SK-N-SH (cell line): ENCODE results near the gene CEACAM19. TPM values are rescaled to one million over a fixed set of nuclear protein-coding genes. Genes with fewer than 3 reads are reported as not detected.
"Not testable (repeated sequence)": the region's sequence is repeated elsewhere in the genome, so short reads cannot be mapped to it uniquely, and the experiment has no call there.

Source experiments
- CTCF ChIA-PET: fragments of 300-600, 350-600 bp; formaldehyde crosslinking; extraction: SDS; loops from one replicate; lab custom pipeline; 2021; lab: Yijun Ruan, JAX
- POLR2A ChIA-PET: fragments of 350-600 bp; sonication (Branson Sonifier 250); formaldehyde crosslinking; extraction: SDS; loops from one replicate; lab custom pipeline; 2020; ENCODE audit warnings: antibody characterized with exemption, inconsistent platforms; lab: Yijun Ruan, JAX
- DNase-seq: peaks from one replicate; pipeline ENCODE4 v3.0.0; 2012
- H2AFZ ChIP-seq: fragments of 200-600 bp; sonication (generic); 2 replicates; pipeline ENCODE4 v1.8.1; 2016; ENCODE audit warnings: antibody characterized with exemption, mild to moderate bottlenecking, low read depth
- H3F3A ChIP-seq: fragments of 200-600 bp; sonication (generic); replicated peaks from 2 replicates; pipeline ENCODE3; 2016; ENCODE audit warnings: antibody characterized with exemption, mild to moderate bottlenecking; ENCODE audit not compliant: insufficient read depth
- H3K27ac ChIP-seq, 2 experiments: fragments of 200-500 bp in 1 of 2; fragments of 200-600 bp in 1 of 2; sonication (Bioruptor generic) in 1 of 2; sonication (generic), shearing (Covaris generic) in 1 of 2; 2 replicates each; pipeline versions ENCODE4 v1.5.1 to v1.6.1; 2014 to 2016; ENCODE audit warnings: low read depth in 2 of 2, inconsistent platforms in 1 of 2, low read length in 1 of 2, mild to moderate bottlenecking in 1 of 2, mixed read lengths in 1 of 2
- H3K27me3 ChIP-seq: fragments of 200-600 bp; sonication (generic), shearing (Covaris generic); 2 replicates; pipeline ENCODE4 v1.6.1; 2016; ENCODE audit warnings: mixed run types; ENCODE audit not compliant: insufficient read depth
- H3K36me3 ChIP-seq, 2 experiments: fragments of 200-500 bp in 1 of 2; fragments of 200-600 bp in 1 of 2; sonication (Bioruptor generic) in 1 of 2; sonication (generic) in 1 of 2; replicated peaks in 1 of 2; 2 replicates each; pipeline versions ENCODE3 to v1.5.1; 2014 to 2016; ENCODE audit warnings: low read length in 1 of 2, mild to moderate bottlenecking in 1 of 2; ENCODE audit not compliant: insufficient read depth in 2 of 2, control insufficient read depth in 1 of 2
- H3K4me1 ChIP-seq, 2 experiments: fragments of 200-500 bp in 1 of 2; fragments of 200-600 bp in 1 of 2; sonication (Bioruptor generic) in 1 of 2; sonication (generic), shearing (Covaris generic) in 1 of 2; 2 replicates each; pipeline versions ENCODE4 v1.5.1 to v1.6.1; 2014 to 2016; ENCODE audit warnings: low read depth in 1 of 2, low read length in 1 of 2, mixed run types in 1 of 2; ENCODE audit not compliant: insufficient read depth in 2 of 2, control insufficient read depth in 1 of 2
- H3K4me2 ChIP-seq: fragments of 200-600 bp; sonication (generic), shearing (Covaris generic); 2 replicates; pipeline ENCODE4 v1.6.1; 2017; ENCODE audit warnings: mixed run types
- H3K4me3 ChIP-seq, 2 experiments: fragments of 200-500 bp in 1 of 2; fragments of 200-600 bp in 1 of 2; sonication (Bioruptor generic) in 1 of 2; sonication (generic), shearing (Covaris generic) in 1 of 2; 2 replicates each; pipeline versions ENCODE4 v1.5.1 to v1.8.1; 2014 to 2016; ENCODE audit warnings: low read depth in 2 of 2, inconsistent platforms in 1 of 2, low read length in 1 of 2, mild to moderate bottlenecking in 1 of 2, mixed read lengths in 1 of 2, moderate library complexity in 1 of 2
- H3K79me2 ChIP-seq: fragments of 200-600 bp; sonication (generic); 2 replicates; pipeline ENCODE4 v1.8.1; 2017; ENCODE audit warnings: mild to moderate bottlenecking; ENCODE audit not compliant: insufficient read depth
- H3K9ac ChIP-seq: fragments of 200-600 bp; sonication (generic); 2 replicates; pipeline ENCODE4 v1.6.1; 2017; ENCODE audit warnings: mixed run types
- H3K9me2 ChIP-seq: fragments of 200-600 bp; sonication (generic); 2 replicates; pipeline ENCODE4 v1.6.1; 2017; ENCODE audit warnings: mixed run types
- H3K9me3 ChIP-seq: fragments of 200-600 bp; sonication (generic); 2 replicates; pipeline ENCODE4 v1.6.1; 2017; ENCODE audit warnings: mixed run types, mild to moderate bottlenecking, moderate library complexity
- H4K20me1 ChIP-seq: fragments of 200-600 bp; sonication (generic); 2 replicates; pipeline ENCODE4 v1.6.1; 2017; ENCODE audit warnings: mild to moderate bottlenecking, mixed run types; ENCODE audit not compliant: insufficient read depth
- CHD2 ChIP-seq: fragments of 150-350 bp; IDR thresholded peaks from 2 replicates; pipeline ENCODE4 v1.6.1; 2018; ENCODE audit warnings: low read length; ENCODE audit not compliant: partially characterized antibody
- CTCF ChIP-seq: fragments of 200-600 bp; sonication (generic); IDR thresholded peaks from 2 replicates; pipeline ENCODE4 v1.6.1; 2017; ENCODE audit warnings: antibody characterized with exemption, mild to moderate bottlenecking, moderate library complexity
- EZH2phosphoT487 ChIP-seq: fragments of 200-600 bp; sonication (generic); IDR thresholded peaks from 2 replicates; pipeline ENCODE4 v1.6.1; 2017; ENCODE audit warnings: low read depth, mixed run types, mild to moderate bottlenecking, antibody characterized with exemption, moderate library complexity, borderline replicate concordance
- GABPA ChIP-seq: IDR thresholded peaks from 2 replicates; pipeline ENCODE4 v1.4.0; 2012; ENCODE audit warnings: low read depth, mild to moderate bottlenecking
- MEF2A ChIP-seq: IDR thresholded peaks from 2 replicates; pipeline ENCODE4 v1.4.0; 2012; ENCODE audit warnings: low read depth, borderline replicate concordance
- MXI1 ChIP-seq: IDR thresholded peaks from 2 replicates; pipeline ENCODE4 v1.6.1; 2012; ENCODE audit warnings: mild to moderate bottlenecking, low read depth, low read length, improper control_type of control experiment
- NFIC ChIP-seq: IDR thresholded peaks from 2 replicates; pipeline ENCODE4 v1.4.0; 2012; ENCODE audit warnings: borderline replicate concordance
- PBX3 ChIP-seq: IDR thresholded peaks from 2 replicates; pipeline ENCODE4; 2012
- POLR2AphosphoS5 ChIP-seq: IDR thresholded peaks from 2 replicates; pipeline ENCODE4 v1.6.1; 2012; ENCODE audit warnings: low read depth, low read length
- RAD21 ChIP-seq: IDR thresholded peaks from 2 replicates; pipeline ENCODE4 v1.6.1; 2012; ENCODE audit warnings: mild to moderate bottlenecking, low read length
- RCOR1 ChIP-seq: fragments of 150-350 bp; IDR thresholded peaks from 2 replicates; pipeline ENCODE4 v1.6.1; 2017; ENCODE audit warnings: antibody characterized with exemption, low read length
- RFX5 ChIP-seq: IDR thresholded peaks from 2 replicates; pipeline ENCODE4 v1.6.1; 2012; ENCODE audit warnings: mild to moderate bottlenecking, improper control_type of control experiment, low read length
- RXRA ChIP-seq: IDR thresholded peaks from 2 replicates; pipeline ENCODE4 v1.4.0; 2012; ENCODE audit warnings: low read depth, mild to moderate bottlenecking, borderline replicate concordance
- SIN3A ChIP-seq: IDR thresholded peaks from 2 replicates; pipeline ENCODE4 v1.6.1; 2012; ENCODE audit warnings: low read depth, mild to moderate bottlenecking, low read length, moderate library complexity, borderline replicate concordance
- TCF12 ChIP-seq: IDR thresholded peaks from 2 replicates; pipeline ENCODE4 v1.4.0; 2012
- TEAD4 ChIP-seq: IDR thresholded peaks from 2 replicates; pipeline ENCODE4 v1.4.0; 2012; ENCODE audit warnings: mild to moderate bottlenecking, borderline replicate concordance; ENCODE audit not compliant: insufficient read depth
- USF2 ChIP-seq: fragments of 150-350 bp; IDR thresholded peaks from 2 replicates; pipeline ENCODE4 v1.6.1; 2017; ENCODE audit warnings: antibody characterized with exemption, low read length, low read depth, borderline replicate concordance
- WGBS: methylation state at CpG from one replicate; pipeline ENCODE4 v1.1.6; 2017; ENCODE audit warnings: low lambda C conversion rate; 5-methylcytosine and 5-hydroxymethylcytosine counted together
- polyA plus RNA-seq, 3 experiments: library from polyadenylated mRNA; depleted of rRNA; stranded (reverse); fragments of >200 nt; gene quantifications; 2 replicates each; pipeline ENCODE4 v1.2.3, GENCODE V29; 2012
- TF ChIP-seq, protein P1 (sequence below): IDR thresholded peaks from 2 replicates; pipeline ENCODE4 v1.4.0; 2012; ENCODE audit warnings: low read depth, borderline replicate concordance

Gene CEACAM19
- polyA plus RNA-seq, 1 of the 3 experiments (the other 2 are of a cell fraction) = 2.0 TPM

- Histone ChIP-seq H3K4me1 (0 out of 4 replicates have a peak, but pooled peaks cover 0 to 8% of the 10 kb centered on the region in 2 experiments), H3K9ac (no peak overlapping the region), H3F3A (peaks cover 13% of the 10 kb centered on the region), H3K36me3 (peaks cover 0 to 5% of the 10 kb centered on the region in 2 experiments), H2AFZ (no peak overlapping the region), H3K4me3 (no peak overlapping the region), H3K79me2 (no peaks in the 10 kb centered on the region), H3K4me2 (no peak overlapping the region), H3K9me3 (no peaks in the 10 kb centered on the region), H3K9me2 (no peaks in the 10 kb centered on the region), H3K27ac (no peak overlapping the region), H3K27me3 (no peaks in the 10 kb centered on the region), H4K20me1 (no peaks in the 10 kb centered on the region)
- CTCF ChIA-PET = no interaction called here
- DNase-seq = no peak
- WGBS = 67% methylated on average over 3 of the region's 3 CpGs
- POLR2A ChIA-PET = no interaction called here
- no peak for TF ChIP-seq GABPA
- no peak for TF ChIP-seq TEAD4
- TF ChIP-seq, protein P1, sequence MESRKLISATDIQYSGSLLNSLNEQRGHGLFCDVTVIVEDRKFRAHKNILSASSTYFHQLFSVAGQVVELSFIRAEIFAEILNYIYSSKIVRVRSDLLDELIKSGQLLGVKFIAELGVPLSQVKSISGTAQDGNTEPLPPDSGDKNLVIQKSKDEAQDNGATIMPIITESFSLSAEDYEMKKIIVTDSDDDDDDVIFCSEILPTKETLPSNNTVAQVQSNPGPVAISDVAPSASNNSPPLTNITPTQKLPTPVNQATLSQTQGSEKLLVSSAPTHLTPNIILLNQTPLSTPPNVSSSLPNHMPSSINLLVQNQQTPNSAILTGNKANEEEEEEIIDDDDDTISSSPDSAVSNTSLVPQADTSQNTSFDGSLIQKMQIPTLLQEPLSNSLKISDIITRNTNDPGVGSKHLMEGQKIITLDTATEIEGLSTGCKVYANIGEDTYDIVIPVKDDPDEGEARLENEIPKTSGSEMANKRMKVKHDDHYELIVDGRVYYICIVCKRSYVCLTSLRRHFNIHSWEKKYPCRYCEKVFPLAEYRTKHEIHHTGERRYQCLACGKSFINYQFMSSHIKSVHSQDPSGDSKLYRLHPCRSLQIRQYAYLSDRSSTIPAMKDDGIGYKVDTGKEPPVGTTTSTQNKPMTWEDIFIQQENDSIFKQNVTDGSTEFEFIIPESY = no peak
- TF ChIP-seq POLR2AphosphoS5 = no peak
- TF ChIP-seq CHD2 = no peak
- TF ChIP-seq SIN3A = no peak
- no peak for TF ChIP-seq MEF2A
- TF ChIP-seq PBX3 = no peak
- no peak for TF ChIP-seq EZH2phosphoT487
- TF ChIP-seq MXI1 = no peak
- TF ChIP-seq CTCF = no peak
- TF ChIP-seq USF2 = no peak
- TF ChIP-seq RAD21 = no peak
- TF ChIP-seq TCF12 = no peak
- TF ChIP-seq NFIC = no peak
- no peak for TF ChIP-seq RXRA
- no peak for TF ChIP-seq RCOR1
- no peak for TF ChIP-seq RFX5
These were observed 42.5 kb upstream of the CEACAM19 start for GRCh38 chr19:44628793-44629192.

GRCh38 chr19:44631611-44632010, 39.7 kb upstream of the CEACAM19 start:
- CTCF ChIA-PET = interaction anchor here (0.6 to 0.9 kb wide), 3 partner anchors 25 to 61 kb away, joined by 3 read pairs; no protein-coding TSS in a partner anchor
- H3K9me2 ChIP-seq, H3K4me3 ChIP-seq, DNase-seq, H3K79me2 ChIP-seq, H3K36me3 ChIP-seq, POLR2A ChIA-PET, H3K27me3 ChIP-seq, H3K9me3 ChIP-seq, H3K9ac ChIP-seq, H3K4me2 ChIP-seq, H4K20me1 ChIP-seq, H2AFZ ChIP-seq, H3K27ac ChIP-seq: not testable (repeated sequence)
- Histone ChIP-seq H3F3A (peaks cover 10% of the 10 kb centered on the region), H3K4me1 (peaks cover 0 to 13% of the 10 kb centered on the region in 2 experiments; a peak in 2 of 4 replicates)
- 73% methylated on average over 8 of the region's 8 CpGs for WGBS

DNA sequence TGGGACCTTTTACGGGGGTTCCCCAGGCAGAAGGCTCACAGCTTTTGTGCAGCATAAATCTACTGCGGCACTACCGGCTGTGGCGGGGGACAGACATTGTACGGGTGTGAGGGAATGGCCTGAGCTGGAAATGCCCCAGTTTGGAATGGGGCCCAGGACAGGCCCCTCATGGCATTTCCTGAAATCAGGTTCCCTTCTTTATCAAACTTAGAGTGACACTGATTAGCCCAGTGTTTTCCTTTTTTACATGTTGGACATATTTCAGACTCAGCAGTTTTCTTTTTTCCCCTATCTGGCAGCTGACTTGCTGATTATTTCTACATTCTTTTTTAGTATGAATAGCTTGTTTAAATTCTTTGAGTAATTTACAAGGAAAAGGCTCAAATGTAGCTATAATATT, 37.2 kb upstream of the CEACAM19 start:
- H3K9me3 ChIP-seq, H3K9ac ChIP-seq, POLR2A ChIA-PET, H3K9me2 ChIP-seq, H3K4me2 ChIP-seq, H2AFZ ChIP-seq, H4K20me1 ChIP-seq, H3K4me1 ChIP-seq, H3K4me3 ChIP-seq, H3K79me2 ChIP-seq, H3K36me3 ChIP-seq, H3F3A ChIP-seq, H3K27ac ChIP-seq, DNase-seq, H3K27me3 ChIP-seq: not testable (repeated sequence)
- WGBS = 66% methylated on average over 5 of the region's 5 CpGs
- CTCF ChIA-PET = interaction anchor here (1.2 to 2.4 kb wide), 2 partner anchors 18 to 63 kb away, joined by 3 to 13 read pairs; no protein-coding TSS in a partner anchor
